Hematopoietic multipotent progenitor cell treated with erythropoietin and hydrocortisone succinate and interleukin-3 and kit ligand, for 15 days (in vitro differentiated cells): Measurements from ENCODE around the gene RUVBL2.
"Not testable (repeated sequence)": the region's sequence is repeated elsewhere in the genome, so short reads cannot be mapped to it uniquely, and the experiment has no call there.

ENCODE experiments used
- DNase-seq: peaks from one replicate; pipeline ENCODE4 v3.0.0-alpha.2; 2015; ENCODE audit warnings: low spot score

RUVBL2 gene

DNA sequence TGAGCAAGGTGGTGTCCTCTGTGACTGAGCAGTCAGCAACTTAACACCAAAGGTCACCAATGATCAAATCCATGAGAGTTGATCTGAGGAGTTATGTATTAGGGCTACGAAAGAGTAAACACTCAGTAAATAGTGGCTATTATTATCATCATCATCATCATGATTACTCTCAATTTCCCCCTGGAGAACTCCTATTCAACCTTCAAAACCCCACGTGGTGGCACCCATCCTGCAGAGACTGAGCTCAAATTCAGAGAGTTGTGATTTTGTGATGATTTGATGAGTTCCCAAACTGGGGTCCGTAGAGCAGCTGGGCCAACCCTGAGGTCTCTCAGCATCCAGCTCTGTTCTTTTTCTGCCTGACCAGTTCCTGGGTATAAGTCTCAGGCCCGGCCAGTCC is 56.1 kb downstream of the RUVBL2 start:
- not testable (repeated sequence) for DNase-seq

DNA sequence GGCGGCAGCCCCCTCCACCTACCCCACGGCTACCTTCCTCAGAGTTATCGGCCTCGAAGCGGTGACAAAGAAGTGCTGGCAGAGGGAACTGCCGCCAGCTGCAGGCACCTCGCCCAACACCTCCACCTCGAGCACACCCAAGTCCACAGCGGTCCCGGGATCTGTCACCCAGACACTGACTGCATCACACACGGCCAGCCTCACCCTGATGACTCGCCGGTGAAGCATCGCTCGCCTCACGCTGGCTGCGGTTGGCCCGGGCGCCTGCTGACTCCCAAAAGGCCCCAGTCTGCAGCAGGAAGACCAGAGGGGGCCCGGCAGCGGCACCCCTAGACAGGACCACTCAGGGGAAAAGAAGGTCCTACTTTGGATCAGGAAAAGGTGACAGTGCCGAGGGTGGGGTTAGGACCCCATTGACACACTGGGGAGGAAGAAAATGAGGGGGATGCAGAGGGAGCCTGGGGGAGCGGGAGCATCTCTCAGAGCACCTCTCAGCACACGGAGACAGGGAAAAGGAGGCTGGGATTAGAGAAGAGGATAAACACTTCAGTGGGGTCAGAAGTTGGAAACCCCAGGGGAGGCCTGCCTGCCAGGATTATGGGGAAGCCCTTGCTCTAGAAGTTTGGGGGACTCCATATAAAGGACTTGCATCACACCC is 56.8 kb downstream of the RUVBL2 start:
- not testable (repeated sequence) for DNase-seq

DNA sequence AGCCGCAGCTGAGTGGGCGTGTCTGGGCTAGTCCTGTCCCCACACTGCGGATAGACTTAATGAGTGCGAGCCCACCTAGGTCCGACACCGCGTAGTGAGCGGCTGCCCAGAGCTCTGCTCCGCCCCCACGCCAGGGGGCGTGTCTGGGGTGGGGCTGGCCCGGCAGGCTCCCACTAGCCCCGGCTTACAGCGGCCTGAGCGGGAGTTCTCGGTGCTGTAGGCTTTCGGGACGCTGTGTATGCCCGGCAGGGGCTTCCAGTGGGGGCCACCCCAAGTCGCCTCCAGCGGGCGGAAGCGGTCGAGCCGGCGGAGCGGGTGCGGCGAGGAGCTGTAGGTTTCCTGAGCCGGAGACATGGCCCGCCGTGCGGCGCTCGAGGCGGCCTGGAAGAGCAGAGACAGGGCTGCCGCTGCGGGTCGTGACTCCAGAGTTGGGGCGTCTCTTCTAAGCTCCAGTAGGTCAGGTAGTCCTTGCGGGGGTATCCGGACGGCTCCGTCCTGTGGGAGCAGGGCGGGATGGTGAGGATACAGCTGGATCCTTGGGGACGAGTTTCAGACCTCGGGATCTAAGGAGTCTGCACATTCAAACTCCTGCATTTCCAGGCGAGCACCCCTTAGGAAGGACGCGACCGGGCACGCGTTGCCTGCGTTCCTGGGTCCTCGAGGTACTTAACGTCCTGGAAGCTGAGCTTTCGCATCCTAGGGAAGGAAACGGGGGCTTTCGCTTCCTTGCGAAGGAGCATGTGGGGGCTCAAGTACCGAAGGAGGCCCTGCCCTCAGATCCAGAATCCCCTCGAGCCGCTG is 62.6 kb downstream of the RUVBL2 start:
- peak; percentile 30 for DNase-seq

DNA sequence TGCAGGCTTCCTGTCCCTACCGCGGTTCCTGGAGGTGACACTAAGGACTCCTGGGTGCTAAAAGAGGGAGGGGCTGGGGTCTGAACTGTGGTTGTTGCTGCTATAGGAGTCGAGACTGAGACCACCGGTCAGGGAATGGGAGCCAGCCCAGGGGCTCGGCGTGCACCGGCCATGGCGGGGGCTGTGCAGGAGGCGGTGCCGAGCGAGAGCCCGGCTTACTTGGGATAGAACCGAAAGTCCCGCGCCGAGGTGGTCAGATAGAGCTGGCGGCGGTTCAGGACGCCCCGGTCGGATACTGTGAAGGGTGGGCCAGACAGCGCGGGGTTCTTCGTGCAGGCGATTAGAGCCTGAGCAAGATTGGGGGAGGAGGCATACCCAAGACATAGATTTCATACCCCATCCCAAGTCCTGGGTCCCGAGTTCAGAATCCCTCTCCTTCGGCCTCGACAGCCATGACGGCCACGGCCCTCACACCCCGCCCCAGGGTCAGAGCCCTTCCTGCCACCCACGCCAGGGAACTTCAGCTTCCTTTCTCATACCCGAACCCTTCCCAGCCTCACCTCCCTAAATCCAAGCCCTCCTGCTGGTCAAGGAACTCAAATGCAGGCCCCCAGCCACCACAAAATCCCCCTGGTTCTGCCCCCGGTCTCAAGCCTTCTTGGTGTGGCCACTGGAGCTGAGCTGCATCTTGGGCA is 63.4 kb downstream of the RUVBL2 start:
- not testable (repeated sequence) for DNase-seq

DNA sequence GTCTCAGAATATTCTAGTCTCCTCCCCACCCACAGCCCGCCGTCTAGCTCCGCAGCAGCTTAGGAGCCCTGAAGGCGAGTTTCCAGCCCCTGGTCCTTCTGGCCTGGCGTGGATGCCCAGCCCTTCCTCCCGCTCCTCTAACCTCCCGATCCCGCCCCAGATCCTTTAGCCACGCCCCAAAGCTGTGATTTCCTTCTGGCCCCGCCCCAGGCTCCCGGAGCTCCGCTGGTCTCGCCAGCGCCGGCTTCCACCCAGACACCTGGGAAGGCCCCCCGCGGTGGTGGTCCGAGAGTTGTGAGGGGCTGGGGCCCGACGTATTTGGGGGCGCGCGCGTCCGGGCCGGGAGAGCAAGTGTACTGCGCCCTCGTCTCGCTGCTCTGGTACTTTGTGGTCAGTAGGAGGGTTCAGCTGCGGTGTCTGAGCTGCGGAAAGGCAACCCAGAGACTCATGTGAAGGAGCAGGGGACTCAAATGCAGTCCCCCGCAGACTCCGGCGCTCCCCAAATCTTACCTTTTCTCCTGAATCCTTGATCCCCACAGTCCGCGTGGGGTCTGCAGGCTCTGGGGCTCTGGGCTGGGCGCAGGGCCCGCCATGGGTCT is 64.0 kb downstream of the RUVBL2 start, which contains the start of gene CGB7:
CGB7 (minus strand) TSS at position 114 of the 599 bp plus-strand sequence. CDS start 2,374 bp downstream, outside the sequence.
- DNase-seq: no peak

DNA sequence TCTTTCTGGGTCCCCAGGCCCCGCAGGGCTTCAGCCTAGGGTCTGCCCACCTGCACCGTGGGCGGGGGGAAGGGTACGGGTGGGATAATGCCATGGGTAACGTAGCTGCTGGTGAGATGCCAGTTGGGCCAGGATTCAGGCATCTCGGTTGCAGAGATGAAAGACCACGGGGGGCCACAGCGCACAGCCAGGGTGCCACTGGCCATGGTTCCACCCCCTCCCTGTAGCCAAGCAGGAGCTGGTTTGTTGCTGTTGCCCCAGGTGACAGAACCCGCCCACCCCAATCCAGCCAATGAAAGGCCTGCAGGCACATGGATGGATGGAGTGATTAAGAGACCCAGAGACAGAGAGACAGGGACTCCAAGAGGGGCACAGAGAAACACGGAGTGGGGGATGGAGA is 64.9 kb downstream of the RUVBL2 start:
- DNase-seq: no peak

DNA sequence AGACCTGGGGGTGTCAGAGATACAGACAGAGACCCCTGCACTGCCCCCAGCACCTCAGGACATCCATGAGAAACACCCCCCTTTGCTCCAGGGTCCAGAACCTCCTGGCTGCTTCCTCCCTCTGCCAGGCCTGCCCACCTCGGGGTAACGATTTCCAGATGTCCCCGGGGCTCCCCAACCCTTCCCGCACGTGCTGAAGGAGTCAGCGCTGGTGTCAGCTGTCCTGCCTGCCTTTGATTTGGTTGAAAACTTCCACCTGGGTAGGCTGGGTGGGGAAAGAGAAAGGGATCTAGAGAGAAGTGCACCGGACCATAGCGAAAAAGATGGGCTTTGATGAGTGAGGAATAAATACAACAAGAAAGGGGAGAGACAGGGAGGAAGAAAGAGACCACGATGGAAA is 65.4 kb downstream of the RUVBL2 start:
- no peak for DNase-seq

DNA sequence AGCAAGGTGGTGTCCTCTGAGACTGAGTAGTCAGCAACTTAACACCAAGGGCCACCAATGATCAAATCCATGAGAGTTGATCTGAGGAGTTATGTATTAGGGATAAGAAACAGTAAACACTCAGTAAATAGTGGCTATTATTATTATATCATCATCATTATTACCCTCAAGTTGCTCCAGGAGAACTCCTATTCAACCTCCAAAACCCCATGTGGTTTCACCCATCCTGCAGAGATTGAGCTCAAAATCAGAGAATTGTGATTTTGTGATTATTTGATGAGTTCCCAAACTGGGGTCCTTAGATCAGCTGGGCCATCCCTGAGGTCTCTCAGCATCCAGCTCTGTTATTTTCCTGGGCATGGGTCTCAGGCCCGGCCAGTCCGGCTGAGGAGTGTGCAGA is 67.3 kb downstream of the RUVBL2 start:
- no peak for DNase-seq

DNA sequence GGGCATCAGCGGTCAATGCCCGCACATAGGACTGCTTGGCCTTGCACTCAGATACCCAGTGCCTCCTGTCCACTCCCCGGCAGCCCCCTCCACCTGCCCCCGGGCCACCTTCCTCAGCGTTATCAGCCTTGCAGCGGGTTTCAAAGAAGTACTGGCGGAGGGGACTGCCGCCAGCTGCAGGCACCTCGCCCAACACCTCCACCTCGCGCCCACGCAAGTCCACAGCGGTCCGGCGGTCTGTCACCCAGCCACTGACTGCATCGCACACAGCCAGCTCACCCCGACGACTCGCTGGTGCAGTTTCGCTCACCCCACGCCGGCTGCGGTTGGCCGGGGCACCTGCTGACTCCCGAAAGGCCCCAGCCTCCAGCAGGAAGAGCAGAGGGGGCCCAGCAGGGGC is 67.8 kb downstream of the RUVBL2 start:
- no peak for DNase-seq

DNA sequence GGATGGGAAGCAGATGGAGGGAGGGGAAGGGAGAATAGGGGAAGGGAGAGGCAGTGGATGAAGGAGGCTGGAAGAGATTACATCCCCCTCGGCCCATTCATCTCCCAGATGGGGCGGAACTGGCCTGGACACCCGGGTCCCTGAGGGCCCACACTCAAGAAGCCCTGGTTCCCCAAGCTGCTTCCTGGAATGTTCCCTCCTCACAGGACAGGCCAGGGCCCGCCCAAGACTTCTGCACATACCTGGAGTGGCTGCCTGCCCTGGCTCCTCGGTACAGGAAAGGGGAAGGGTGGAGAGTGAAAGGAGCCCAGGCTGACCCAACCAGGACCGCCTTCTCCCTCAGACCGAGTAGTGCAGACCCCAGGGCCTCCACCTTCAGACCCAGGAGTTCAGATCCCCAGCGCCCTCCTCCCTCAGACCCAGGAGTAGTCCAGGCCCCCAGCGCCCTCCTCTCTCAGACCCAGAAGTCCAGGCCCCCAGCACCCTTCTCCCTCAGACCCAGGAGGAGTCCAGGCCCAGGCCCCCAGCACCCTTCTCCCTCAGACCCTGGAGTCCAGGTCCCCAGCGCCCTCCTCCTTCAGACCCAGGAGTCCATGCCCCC is 70.4 kb downstream of the RUVBL2 start:
- no peak for DNase-seq

DNA sequence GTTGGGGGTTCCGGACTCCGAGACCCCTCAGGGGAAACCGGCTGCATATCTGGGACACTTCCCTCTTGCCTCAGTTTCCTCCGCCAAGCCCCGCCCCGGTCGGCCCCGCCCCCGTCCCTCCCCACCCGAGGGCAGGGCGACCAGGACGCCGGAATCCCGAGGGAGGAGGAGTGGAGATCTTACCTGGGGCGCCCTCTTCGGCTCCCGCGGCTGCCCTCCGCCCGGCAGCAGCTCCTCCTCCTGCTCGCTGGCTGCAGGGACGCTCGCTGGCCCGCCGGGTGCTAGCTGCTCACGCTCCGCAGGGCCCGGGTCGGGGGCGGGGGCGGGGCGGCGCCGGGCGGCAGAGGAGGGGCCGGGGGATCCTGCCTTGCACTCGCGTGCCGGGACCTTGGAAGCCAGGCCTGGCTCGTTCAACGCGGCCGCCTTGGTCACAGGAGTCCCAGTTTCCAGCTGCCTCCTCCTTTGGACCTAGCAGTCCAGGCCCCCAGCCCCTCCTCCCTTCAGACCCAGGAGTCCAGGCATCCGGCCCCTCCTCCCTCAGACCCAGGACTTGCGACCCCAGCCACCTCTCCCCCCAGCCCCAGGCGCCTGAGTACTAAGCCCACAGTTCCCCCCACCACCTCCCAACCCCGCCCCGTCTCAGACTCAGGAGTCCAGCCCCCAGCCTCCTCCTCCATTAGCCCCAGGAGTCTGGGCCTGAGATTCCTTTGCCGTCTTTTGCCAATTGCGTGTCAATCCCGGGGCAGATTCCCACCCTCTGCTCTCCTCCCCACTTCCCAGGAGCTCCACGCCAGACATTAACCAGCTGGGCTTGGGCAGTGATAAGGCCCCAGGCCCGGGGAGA is 71.3 kb downstream of the RUVBL2 start, which contains the start of gene NTF4:
NTF4 (minus strand) TSS at position 51 of the 844 bp plus-strand sequence. CDS start 2,821 bp downstream, outside the sequence.
- no peak for DNase-seq
